A204.1 (cell line): ENCODE data around the gene UBXN10.

Experiments used
- FAIRE-seq: peaks from 2 replicates; lab custom pipeline; 2012; peaks lifted over from hg19 to GRCh38; lab: Jason Lieb, UNC

Gene UBXN10

GRCh38 chr1:20183616-20184271 lies 2.2 kb upstream of the UBXN10 start:
- FAIRE-seq = no peak

DNA sequence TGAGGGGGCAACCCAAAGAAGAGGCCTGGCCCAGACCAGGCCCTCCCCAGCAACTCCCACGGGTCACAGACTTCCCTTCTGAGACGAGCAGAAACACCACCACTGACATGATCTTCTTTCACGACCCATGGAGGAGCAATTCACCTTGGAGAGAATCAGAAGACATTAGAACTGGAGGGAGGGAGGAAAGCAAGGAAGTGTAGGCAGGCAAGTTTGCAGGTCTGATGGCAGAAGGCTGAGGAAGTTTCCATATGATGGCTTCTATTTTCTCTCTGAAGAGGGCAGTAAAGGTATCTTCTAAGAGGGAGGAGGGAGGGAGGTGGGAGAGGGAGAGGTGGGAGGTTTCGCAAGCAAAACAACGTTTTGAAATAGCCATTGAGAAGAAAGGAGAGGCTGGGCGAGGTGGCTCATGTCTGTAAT lies 1.4 kb upstream of the UBXN10 start:
- FAIRE-seq = no peak

- FAIRE-seq = no peak
Observed at GRCh38 chr1:20184997-20185833, 681 bp upstream of the UBXN10 start.

- FAIRE-seq = no peak
Observed at GRCh38 chr1:20187103-20187812, 1.4 kb downstream of the UBXN10 start.

DNA sequence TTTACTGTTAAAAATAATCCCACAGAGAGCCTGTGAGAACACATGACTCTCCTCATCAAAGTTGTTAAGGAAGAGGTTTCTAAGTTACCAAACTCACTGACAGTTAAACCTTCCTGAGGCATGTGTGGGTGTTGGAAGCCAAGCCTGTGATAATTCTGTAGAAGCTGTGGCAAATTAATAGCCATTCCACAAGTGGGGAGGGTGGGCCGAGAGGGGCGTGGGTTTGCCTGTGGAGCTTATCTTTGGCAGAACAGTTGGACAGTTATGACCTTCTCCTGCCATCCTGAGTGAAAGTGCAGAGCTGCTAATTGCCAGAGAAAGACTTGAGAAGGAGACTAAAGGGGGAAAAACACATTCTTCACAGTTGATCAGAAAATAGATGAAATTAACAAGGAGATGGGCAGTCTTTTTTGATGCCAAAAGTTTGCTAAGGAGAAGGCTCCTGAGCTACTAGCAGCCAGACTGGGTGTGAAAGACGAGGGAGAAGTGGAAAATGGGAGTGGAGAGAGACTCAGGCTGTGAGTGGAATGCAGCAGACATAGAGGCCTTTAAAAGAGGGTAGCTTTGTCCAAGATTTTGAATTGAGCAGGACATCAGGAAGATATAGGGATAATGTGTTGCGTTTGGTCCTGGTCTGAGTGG lies 2.0 kb downstream of the UBXN10 start:
- FAIRE-seq = no peak

DNA sequence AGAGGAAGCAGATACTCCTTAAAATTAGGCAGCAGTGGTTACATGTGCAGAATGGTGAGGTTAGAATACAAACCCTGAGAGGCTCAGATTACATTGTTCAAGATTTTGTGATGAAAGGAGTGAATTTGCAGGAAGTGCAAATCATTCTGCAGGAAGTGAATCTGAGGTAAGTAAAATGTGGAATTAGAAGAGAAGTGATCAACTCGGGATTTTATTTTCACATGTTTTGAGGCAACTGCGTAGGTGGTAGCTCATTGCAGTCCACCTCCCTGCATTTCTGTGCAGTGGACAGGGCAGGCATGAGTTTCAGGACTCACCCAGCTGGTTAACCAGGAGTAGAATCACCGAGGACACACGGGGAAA lies 2.5 kb downstream of the UBXN10 start:
- FAIRE-seq = no peak

DNA sequence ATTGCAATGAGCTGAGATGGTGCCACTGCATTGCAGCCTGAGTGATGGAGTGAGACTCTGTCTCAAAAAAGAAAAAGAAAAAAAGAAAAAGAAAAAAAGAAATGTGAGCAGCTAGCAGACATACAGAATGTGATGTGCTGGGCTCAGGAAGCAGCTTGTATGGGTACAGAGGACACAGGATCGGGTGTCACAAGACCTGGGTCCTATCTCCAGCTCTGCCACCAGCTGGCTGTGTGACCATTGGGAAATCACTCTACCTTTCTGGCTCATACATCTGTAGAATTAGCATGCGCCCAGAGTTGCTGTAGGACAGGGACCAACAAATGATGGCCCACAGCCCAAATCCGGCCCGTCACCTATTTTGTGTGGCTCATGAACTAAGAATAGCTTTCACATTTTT lies 3.8 kb downstream of the UBXN10 start:
- no peak for FAIRE-seq

DNA sequence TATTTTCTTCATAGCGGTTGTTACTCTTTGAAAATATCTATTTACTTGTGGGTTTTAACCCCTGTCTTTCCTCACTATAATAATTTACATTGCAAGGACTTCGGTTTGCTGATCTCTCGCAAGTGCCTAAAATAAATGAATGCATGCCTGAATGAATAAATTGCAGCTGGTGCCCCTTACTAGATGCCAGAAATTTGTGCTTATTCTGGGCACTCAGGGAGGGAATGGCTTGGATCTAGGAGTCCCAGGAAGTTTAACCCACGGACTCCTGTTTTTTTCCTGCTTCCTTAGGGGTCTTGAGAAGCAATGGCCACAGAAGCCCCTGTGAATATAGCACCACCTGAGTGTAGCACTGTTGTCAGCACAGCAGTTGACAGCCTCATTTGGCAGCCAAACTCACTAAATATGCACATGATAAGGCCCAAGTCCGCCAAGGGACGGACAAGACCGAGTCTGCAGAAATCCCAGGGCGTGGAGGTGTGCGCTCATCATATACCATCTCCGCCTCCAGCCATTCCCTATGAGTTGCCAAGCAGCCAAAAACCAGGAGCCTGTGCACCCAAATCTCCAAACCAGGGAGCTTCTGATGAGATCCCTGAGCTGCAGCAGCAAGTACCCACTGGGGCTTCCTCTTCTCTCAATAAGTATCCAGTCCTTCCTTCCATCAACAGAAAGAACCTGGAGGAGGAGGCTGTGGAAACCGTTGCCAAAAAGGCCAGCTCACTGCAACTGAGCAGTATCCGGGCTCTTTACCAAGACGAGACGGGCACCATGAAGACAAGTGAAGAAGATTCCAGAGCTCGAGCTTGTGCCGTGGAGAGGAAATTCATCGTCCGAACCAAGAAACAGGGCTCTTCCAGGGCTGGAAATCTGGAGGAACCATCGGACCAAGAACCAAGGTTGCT lies 4.6 kb downstream of the UBXN10 start:
- no peak for FAIRE-seq

DNA sequence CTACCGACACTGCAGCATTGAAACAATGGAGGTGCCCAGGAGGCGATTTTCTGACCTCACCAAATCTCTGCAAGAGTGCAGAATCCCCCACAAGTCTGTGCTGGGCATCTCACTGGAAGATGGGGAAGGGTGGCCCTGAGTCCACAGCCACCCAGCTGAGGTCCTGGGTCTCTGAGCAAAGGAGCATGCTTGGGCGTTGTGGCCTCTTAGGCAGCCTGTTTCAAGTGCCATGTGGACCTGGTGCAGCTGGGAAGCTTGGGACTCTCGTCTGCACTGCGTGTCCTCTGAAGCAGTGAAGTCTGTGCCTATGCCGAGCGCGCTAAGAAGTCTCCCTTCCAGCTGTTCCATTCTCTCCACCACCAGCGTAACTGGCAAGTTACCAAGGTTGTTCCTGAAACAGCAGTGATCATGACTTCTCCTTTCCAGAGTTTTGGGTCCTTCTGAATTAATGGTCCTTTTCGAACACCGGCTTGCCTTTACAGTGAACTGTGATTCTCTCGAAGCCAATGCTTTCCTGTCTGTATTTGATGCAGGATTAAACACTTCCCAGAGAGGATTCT lies 5.5 kb downstream of the UBXN10 start:
- FAIRE-seq = no peak

GRCh38 chr1:20192364-20192763 lies 6.5 kb downstream of the UBXN10 start:
- no peak for FAIRE-seq

- no peak for FAIRE-seq
Observed at GRCh38 chr1:20192871-20193411, 7.0 kb downstream of the UBXN10 start.

- no peak for FAIRE-seq
Observed at GRCh38 chr1:20194224-20194623, 8.3 kb downstream of the UBXN10 start.

- no peak for FAIRE-seq
Observed at GRCh38 chr1:20194757-20195461, 9.0 kb downstream of the UBXN10 start.

DNA sequence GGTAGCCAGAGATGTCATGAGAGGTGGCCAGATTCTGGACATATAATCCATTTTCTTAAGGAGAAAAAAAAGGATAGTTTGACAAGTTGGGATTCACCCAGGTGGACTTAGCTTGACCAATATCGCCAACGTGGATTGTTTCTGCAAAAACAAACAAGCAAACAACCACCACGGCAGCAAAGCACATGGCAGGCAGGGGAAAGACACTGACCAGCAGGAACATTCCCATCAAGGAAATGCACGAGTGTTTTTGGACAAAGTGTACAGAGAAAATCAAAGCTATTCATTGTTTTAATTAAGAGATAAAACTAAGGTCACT lies 9.5 kb downstream of the UBXN10 start:
- no peak for FAIRE-seq

GRCh38 chr1:20197329-20197791 lies 11.5 kb downstream of the UBXN10 start:
- no peak for FAIRE-seq

DNA sequence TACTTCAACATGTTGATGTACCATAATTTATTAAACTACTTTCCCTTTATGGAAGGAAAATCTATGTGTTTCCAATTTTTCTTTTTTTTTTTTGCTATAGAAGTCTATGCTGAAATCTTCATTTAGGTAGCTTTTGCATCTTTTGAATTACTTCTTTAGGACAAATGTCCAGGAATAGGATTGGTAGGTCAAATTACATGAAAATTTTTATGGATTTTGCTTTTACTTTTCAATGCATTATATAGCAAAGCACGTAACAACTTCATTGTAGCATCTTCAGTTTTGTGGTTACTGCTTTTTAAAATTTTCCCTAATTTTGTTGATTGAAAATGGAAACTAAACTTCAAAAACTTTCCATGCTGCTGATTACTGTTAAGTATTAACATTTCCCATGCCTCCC lies 12.4 kb downstream of the UBXN10 start:
- no peak for FAIRE-seq

GRCh38 chr1:20198918-20199317 lies 13.0 kb downstream of the UBXN10 start:
- FAIRE-seq = no peak

DNA sequence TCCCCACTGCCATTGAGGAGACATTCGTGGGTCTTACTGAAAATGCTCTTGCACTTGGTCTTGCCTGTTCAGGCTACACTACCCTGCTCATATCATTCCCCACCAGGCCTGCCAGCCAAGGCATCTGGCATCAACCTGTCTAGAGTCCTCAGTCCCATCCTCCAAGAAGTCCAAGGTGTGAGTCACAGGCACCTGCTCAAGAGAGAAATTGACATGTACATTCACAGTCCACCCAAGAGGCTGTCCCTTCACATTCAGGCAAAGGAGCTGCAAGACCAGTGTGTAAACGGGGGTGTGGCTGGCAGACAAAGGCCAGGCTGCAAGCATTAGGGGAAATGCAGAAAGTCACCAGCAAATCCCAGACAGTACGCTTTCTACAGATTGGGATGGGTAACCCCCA lies 13.5 kb downstream of the UBXN10 start:
- no peak for FAIRE-seq

DNA sequence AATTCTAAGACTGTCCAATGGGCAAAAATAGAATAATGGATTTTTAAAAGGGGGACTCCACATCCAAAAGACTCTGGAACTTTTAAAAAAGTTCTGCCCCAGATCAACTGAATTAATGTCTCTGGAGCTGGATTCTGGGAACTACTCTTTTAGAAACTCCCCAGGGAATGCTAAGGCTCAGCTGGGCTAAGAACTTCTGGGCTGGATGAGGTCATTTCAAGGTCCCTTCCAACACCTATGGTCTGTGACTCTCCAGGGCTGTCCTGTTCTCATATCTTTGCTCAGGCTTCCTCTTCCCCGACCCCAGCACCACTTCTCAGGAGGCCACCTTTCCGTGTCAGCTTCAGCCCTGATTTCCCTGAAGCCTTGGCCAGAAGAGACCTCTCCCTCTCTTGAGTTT lies 13.9 kb downstream of the UBXN10 start:
- no peak for FAIRE-seq

DNA sequence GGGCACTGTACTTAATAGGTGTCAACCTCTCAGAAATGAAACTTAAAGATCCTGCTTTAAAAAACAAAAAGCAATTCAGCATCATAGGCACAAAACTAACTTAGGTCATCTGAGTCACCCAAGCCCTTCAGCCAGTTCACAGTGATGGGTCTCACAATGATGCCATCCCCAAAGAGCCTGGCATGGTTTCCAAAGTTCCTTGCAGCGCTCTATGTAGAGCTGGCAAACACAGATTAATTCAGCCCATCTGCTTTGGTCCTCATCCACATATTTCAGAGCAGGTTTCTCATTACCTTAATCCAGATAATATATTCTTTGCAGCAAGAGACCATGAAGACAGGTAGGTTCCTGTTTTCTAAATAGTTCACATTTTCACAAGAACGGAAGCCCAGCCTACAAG lies 15.1 kb downstream of the UBXN10 start:
- FAIRE-seq = no peak

GRCh38 chr1:20202166-20202565 lies 16.3 kb downstream of the UBXN10 start:
- no peak for FAIRE-seq
